HepG2 (cell line): ENCODE results near the gene MGAT5. TPM values are rescaled to one million over a fixed set of nuclear protein-coding genes. Genes with fewer than 3 reads are reported as not detected.
A peak's percentile ranks its signal among the peaks of the same experiment; 100 is the strongest.

Experiments used
- ATAC-seq: fragments of 200-7000 bp; cut with Tn5 transposase; 3 replicates; pipeline ENCODE4 v1.9.1; 2020; ENCODE audit warnings: mild to moderate bottlenecking, moderate library complexity
- BruUV-seq: library from RNA; stranded (reverse); fragments of 400-500 nt; replicated peaks from 2 replicates; lab custom pipeline; 2021; lab: Mats Ljungman, UMichigan
- CTCF ChIA-PET: fragments of 300-600 bp; formaldehyde crosslinking; extraction: SDS; loops from one replicate; lab custom pipeline; 2021; ENCODE audit warnings: low total read pairs, inconsistent platforms, low intra/inter-chr PET ratio; lab: Yijun Ruan, JAX
- POLR2A ChIA-PET: fragments of 350-600 bp; sonication (Branson Sonifier 250); formaldehyde crosslinking; loops from one replicate; lab custom pipeline; 2020; ENCODE audit warnings: antibody characterized with exemption, inconsistent platforms; lab: Yijun Ruan, JAX
- DNase-seq: peaks from one replicate; pipeline ENCODE4 v3.0.0-alpha.2; 2015; ENCODE audit warnings: low spot score
- FAIRE-seq: peaks from 3 replicates; lab custom pipeline; 2011; peaks lifted over from hg19 to GRCh38; lab: Jason Lieb, UNC
- H2AFZ ChIP-seq: one replicate; pipeline ENCODE4 v1.6.1; 2011; ENCODE audit warnings: low read length, inconsistent platforms
- H3K27ac ChIP-seq: fragments of 300-600 bp; 3 replicates; pipeline ENCODE4 v1.8.0; 2011; ENCODE audit warnings: mixed run types, mild to moderate bottlenecking, mixed read lengths, low read length, inconsistent platforms; ENCODE audit not compliant: insufficient read depth; ENCODE audit errors: extremely low read length
- H3K27me3 ChIP-seq, 2 experiments: fragments of 200-600 bp in 1 of 2; 2 replicates in 1 of 2; 3 replicates in 1 of 2; pipeline versions ENCODE4 v1.6.0 to v1.8.0; 2011; ENCODE audit warnings: low read length in 2 of 2, mild to moderate bottlenecking in 2 of 2, moderate library complexity in 2 of 2, inconsistent platforms in 1 of 2; ENCODE audit not compliant: insufficient read depth in 2 of 2, control insufficient read depth in 1 of 2
- H3K36me3 ChIP-seq, 2 experiments: fragments of 200-600 bp in 1 of 2; replicated peaks in 1 of 2; 2 replicates in 1 of 2; 3 replicates in 1 of 2; pipeline versions ENCODE4 v1.5.1 to v1.8.0; 2011; ENCODE audit warnings: low read length in 2 of 2, inconsistent platforms in 1 of 2; ENCODE audit not compliant: insufficient read depth in 2 of 2, control insufficient read depth in 1 of 2
- H3K4me1 ChIP-seq: 2 replicates; pipeline ENCODE4 v1.5.1; 2012; ENCODE audit warnings: low read length, inconsistent platforms; ENCODE audit not compliant: insufficient read depth
- H3K4me2 ChIP-seq: 2 replicates; pipeline ENCODE4 v1.6.0; 2011; ENCODE audit warnings: low read depth, low read length, inconsistent platforms
- H3K4me3 ChIP-seq, 3 experiments: fragments of 200-600 bp in 1 of 3; sonication (generic), shearing (Covaris generic) in 1 of 3; replicated peaks in 1 of 3; 2 replicates each; pipeline ENCODE4 v1.5.1; 2011 to 2016; ENCODE audit warnings: low read length in 3 of 3, inconsistent platforms in 2 of 3, low read depth in 2 of 3, mild to moderate bottlenecking in 2 of 3, control low read depth in 1 of 3, mixed read lengths in 1 of 3; ENCODE audit not compliant: insufficient read depth in 1 of 3
- H3K79me2 ChIP-seq: one replicate; pipeline ENCODE4 v1.6.1; 2011; ENCODE audit warnings: low read length, inconsistent platforms; ENCODE audit not compliant: insufficient read depth
- H3K9ac ChIP-seq: 2 replicates; pipeline ENCODE4 v1.6.0; 2011; ENCODE audit warnings: mild to moderate bottlenecking, low read depth, low read length, inconsistent platforms; ENCODE audit not compliant: insufficient read depth
- H3K9me3 ChIP-seq: 2 replicates; pipeline ENCODE4 v1.5.1; 2012; ENCODE audit warnings: mild to moderate bottlenecking, low read length
- H4K20me1 ChIP-seq: 2 replicates; pipeline ENCODE4 v1.6.0; 2011; ENCODE audit warnings: inconsistent platforms, mild to moderate bottlenecking, low read length, moderate library complexity; ENCODE audit not compliant: insufficient read depth
- GATAD2A ChIP-seq: IDR thresholded peaks from 2 replicates; pipeline ENCODE4 v1.6.1; 2016
- HNRNPL ChIP-seq: fragments of 200-400 bp; formaldehyde crosslinking; IDR thresholded peaks from 2 replicates; pipeline ENCODE4 v1.6.1; 2017; ENCODE audit warnings: mild to moderate bottlenecking, low read depth, low read length
- MBNL3 ChIP-seq: fragments of 250-450 bp; sonication (Bioruptor Pico); conservative IDR thresholded peaks from 2 replicates; pipeline ENCODE4 v1.8.0; 2022; ENCODE audit warnings: mild to moderate bottlenecking, inconsistent platforms
- PHF8 ChIP-seq: sonication (generic); formaldehyde crosslinking; IDR thresholded peaks from 2 replicates; pipeline ENCODE4 v1.5.0; 2020; ENCODE audit warnings: missing genetic modification reagents
- SIN3A ChIP-seq: IDR thresholded peaks from 2 replicates; pipeline ENCODE4 v1.6.1; 2011; ENCODE audit warnings: low read depth, mild to moderate bottlenecking, control low read depth, low read length, borderline replicate concordance
- ZNF317 ChIP-seq: sonication (generic); formaldehyde crosslinking; IDR thresholded peaks from 2 replicates; pipeline ENCODE4 v1.5.0; 2020; ENCODE audit warnings: mild to moderate bottlenecking, missing genetic modification reagents
- ZNF775 ChIP-seq: sonication (generic); formaldehyde crosslinking; IDR thresholded peaks from 2 replicates; pipeline ENCODE4 v1.4.0; 2020; ENCODE audit warnings: missing genetic modification reagents, mild to moderate bottlenecking, moderate library complexity, borderline replicate concordance
- whole genome bisulfite sequencing: methylation state at CpG from one replicate; pipeline ENCODE4 v1.1.6; 2017; ENCODE audit warnings: low lambda C conversion rate; 5-methylcytosine and 5-hydroxymethylcytosine counted together
- in situ Hi-C: cut with HindIII; loops from 2 replicates; pipeline ENCODE4 v1.10.0; 2017; ENCODE audit warnings: low pct_unique_long_range_greater_than_20kb; ENCODE audit not compliant: extremely low pct_ligation_motif_present
- intact Hi-C: fragments of 100-400 bp; cut with micrococcal nuclease; formaldehyde crosslinking; loops from one replicate; pipeline ENCODE4 v1.10.0; 2022; ENCODE audit not compliant: unreplicated experiment
- polyA plus RNA-seq, 8 experiments: library from polyadenylated mRNA; depleted of rRNA in 3 of 8; stranded (reverse) in 7 of 8; unstranded in 1 of 8; fragments of >200 nt; fragmentation: Illumina TruSeq in 4 of 8; extraction: Trizol in 4 of 8; gene quantifications; 2 replicates each; pipeline versions ENCODE4 v1.2.1 to v1.2.3, GENCODE V29; 2011 to 2016; ENCODE audit warnings: low read depth in 4 of 8, missing spikeins in 1 of 8, mixed read lengths in 1 of 8; ENCODE audit not compliant: insufficient read depth in 1 of 8
- total RNA-seq, 5 experiments: library from RNA; depleted of rRNA; stranded (reverse); fragments of >200 nt; fragmentation: Illumina TruSeq; extraction: Trizol; gene quantifications; 2 replicates each; pipeline ENCODE4 v1.2.3, GENCODE V29; 2016; ENCODE audit warnings: low read depth in 1 of 5
- TF ChIP-seq, protein P1 (sequence below): sonication (generic); formaldehyde crosslinking; IDR thresholded peaks from 2 replicates; pipeline ENCODE4 v1.5.1; 2020; ENCODE audit warnings: mild to moderate bottlenecking, missing genetic modification reagents, moderate library complexity
- TF ChIP-seq, protein P2 (sequence below): sonication (generic); formaldehyde crosslinking; IDR thresholded peaks from 2 replicates; pipeline ENCODE4 v1.8.0; 2022; ENCODE audit warnings: missing genetic modification reagents, mild to moderate bottlenecking, borderline replicate concordance
- TF ChIP-seq, protein P3 (sequence below): sonication (generic); formaldehyde crosslinking; IDR thresholded peaks from 2 replicates; pipeline ENCODE4 v1.4.0; 2020; ENCODE audit warnings: missing genetic modification reagents
- TF ChIP-seq, protein P4 (sequence below): IDR thresholded peaks from 2 replicates; pipeline ENCODE4 v1.6.1; 2016
- TF ChIP-seq, protein P5 (sequence below): sonication (generic); formaldehyde crosslinking; IDR thresholded peaks from 2 replicates; pipeline ENCODE4 v1.9.0; 2022; ENCODE audit warnings: low read depth, missing genetic modification reagents
- TF ChIP-seq, protein P6 (sequence below): IDR thresholded peaks from 2 replicates; pipeline ENCODE4 v1.6.1; 2012; ENCODE audit warnings: inconsistent platforms

MGAT5 gene
- total and polyA plus RNA-seq, 2 of the 13 experiments (the other 11 are each of a cell fraction or from before 2014, with no cell fraction given), result 33.1 to 60.2 TPM

DNA sequence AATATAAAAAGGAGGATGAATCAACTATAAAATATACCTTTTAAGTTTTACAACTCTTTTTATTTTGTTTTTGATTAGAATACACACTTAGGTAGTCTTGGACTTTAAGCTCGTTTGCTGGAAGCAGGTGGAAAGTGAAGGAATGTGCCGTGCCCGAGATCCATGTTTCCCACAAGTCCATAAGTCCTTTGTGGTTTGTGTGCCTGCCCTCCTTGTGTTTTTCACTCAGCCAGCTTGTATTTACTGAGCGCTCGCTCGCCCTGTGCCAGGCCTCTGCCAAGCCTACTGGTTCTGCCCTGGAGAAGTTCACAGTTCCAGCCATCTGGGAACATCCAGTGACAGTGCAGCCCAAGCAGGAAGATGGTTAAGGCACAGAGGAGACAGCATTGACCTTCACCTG lies 142.6 kb downstream of the MGAT5 start:
- 42% methylated on average over 6 of the region's 6 CpGs for WGBS
- Histone ChIP-seq H3K27ac (peak overlapping the region; percentile 39), H3K79me2 (no peaks in the 10 kb centered on the region), H3K4me2 (peak overlapping the region; percentile 35), H3K9ac (peak overlapping the region; percentile 12; the same call in 1 of the 2 replicates), H3K36me3 (peaks cover 0 to 5% of the 10 kb centered on the region in 2 experiments; a peak in 3 of 5 replicates), H3K27me3 (no peaks in the 10 kb centered on the region), H3K4me3 (no peak overlapping the region), H3K9me3 (no peaks in the 10 kb centered on the region), H2AFZ (no peak overlapping the region), H3K4me1 (peaks cover 18% of the 10 kb centered on the region), H4K20me1 (no peaks in the 10 kb centered on the region)
- peak; percentile 76 for ATAC-seq
- in situ Hi-C loops, result no loop called here
- ChIA-PET CTCF (interaction anchor here (3.1 kb wide), 1 partner anchor 54 kb away, joined by 9 read pairs; no protein-coding TSS in a partner anchor), POLR2A (interaction anchor here (1.1 to 4.0 kb wide), 2 partner anchors 16 to 36 kb away, joined by 3 to 24 read pairs; no protein-coding TSS in a partner anchor)
- peak; percentile 54 for DNase-seq
- FAIRE-seq, result peak; percentile 30
- intact Hi-C loops, result loop anchor here (1.0 kb wide), 1 partner anchor 16 kb away; no protein-coding TSS in a partner anchor
- no TSS peak for BruUV-seq
- TF ChIP-seq, protein P1, sequence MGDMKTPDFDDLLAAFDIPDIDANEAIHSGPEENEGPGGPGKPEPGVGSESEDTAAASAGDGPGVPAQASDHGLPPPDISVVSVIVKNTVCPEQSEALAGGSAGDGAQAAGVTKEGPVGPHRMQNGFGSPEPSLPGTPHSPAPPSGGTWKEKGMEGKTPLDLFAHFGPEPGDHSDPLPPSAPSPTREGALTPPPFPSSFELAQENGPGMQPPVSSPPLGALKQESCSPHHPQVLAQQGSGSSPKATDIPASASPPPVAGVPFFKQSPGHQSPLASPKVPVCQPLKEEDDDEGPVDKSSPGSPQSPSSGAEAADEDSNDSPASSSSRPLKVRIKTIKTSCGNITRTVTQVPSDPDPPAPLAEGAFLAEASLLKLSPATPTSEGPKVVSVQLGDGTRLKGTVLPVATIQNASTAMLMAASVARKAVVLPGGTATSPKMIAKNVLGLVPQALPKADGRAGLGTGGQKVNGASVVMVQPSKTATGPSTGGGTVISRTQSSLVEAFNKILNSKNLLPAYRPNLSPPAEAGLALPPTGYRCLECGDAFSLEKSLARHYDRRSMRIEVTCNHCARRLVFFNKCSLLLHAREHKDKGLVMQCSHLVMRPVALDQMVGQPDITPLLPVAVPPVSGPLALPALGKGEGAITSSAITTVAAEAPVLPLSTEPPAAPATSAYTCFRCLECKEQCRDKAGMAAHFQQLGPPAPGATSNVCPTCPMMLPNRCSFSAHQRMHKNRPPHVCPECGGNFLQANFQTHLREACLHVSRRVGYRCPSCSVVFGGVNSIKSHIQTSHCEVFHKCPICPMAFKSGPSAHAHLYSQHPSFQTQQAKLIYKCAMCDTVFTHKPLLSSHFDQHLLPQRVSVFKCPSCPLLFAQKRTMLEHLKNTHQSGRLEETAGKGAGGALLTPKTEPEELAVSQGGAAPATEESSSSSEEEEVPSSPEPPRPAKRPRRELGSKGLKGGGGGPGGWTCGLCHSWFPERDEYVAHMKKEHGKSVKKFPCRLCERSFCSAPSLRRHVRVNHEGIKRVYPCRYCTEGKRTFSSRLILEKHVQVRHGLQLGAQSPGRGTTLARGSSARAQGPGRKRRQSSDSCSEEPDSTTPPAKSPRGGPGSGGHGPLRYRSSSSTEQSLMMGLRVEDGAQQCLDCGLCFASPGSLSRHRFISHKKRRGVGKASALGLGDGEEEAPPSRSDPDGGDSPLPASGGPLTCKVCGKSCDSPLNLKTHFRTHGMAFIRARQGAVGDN (CRISPR knock-in tag), result peak; percentile 25; the same call in 1 of the 2 replicates
- TF ChIP-seq, protein P2, sequence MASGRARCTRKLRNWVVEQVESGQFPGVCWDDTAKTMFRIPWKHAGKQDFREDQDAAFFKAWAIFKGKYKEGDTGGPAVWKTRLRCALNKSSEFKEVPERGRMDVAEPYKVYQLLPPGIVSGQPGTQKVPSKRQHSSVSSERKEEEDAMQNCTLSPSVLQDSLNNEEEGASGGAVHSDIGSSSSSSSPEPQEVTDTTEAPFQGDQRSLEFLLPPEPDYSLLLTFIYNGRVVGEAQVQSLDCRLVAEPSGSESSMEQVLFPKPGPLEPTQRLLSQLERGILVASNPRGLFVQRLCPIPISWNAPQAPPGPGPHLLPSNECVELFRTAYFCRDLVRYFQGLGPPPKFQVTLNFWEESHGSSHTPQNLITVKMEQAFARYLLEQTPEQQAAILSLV (CRISPR knock-in tag), result 0 out of 2 replicates have a peak, but pooled peaks have one; percentile 25
- TF ChIP-seq ZNF775 (CRISPR knock-in tag) (no peak), SIN3A (no peak), HNRNPL (0 out of 2 replicates have a peak, but pooled peaks have one; percentile 66), GATAD2A (CRISPR knock-in tag) (peak; percentile 15; the same call in 1 of the 2 replicates), MBNL3 (CRISPR knock-in tag) (no peak), PHF8 (no peak), ZNF317 (CRISPR knock-in tag) (peak; percentile 88)
- TF ChIP-seq, protein P3, sequence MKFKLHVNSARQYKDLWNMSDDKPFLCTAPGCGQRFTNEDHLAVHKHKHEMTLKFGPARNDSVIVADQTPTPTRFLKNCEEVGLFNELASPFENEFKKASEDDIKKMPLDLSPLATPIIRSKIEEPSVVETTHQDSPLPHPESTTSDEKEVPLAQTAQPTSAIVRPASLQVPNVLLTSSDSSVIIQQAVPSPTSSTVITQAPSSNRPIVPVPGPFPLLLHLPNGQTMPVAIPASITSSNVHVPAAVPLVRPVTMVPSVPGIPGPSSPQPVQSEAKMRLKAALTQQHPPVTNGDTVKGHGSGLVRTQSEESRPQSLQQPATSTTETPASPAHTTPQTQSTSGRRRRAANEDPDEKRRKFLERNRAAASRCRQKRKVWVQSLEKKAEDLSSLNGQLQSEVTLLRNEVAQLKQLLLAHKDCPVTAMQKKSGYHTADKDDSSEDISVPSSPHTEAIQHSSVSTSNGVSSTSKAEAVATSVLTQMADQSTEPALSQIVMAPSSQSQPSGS, result no peak
- TF ChIP-seq, protein P4, sequence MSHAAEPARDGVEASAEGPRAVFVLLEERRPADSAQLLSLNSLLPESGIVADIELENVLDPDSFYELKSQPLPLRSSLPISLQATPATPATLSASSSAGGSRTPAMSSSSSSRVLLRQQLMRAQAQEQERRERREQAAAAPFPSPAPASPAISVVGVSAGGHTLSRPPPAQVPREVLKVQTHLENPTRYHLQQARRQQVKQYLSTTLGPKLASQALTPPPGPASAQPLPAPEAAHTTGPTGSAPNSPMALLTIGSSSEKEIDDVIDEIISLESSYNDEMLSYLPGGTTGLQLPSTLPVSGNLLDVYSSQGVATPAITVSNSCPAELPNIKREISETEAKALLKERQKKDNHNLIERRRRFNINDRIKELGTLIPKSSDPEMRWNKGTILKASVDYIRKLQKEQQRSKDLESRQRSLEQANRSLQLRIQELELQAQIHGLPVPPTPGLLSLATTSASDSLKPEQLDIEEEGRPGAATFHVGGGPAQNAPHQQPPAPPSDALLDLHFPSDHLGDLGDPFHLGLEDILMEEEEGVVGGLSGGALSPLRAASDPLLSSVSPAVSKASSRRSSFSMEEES (CRISPR knock-in tag), result 0 out of 2 replicates have a peak, but pooled peaks have one; percentile 22
- TF ChIP-seq, protein P5, sequence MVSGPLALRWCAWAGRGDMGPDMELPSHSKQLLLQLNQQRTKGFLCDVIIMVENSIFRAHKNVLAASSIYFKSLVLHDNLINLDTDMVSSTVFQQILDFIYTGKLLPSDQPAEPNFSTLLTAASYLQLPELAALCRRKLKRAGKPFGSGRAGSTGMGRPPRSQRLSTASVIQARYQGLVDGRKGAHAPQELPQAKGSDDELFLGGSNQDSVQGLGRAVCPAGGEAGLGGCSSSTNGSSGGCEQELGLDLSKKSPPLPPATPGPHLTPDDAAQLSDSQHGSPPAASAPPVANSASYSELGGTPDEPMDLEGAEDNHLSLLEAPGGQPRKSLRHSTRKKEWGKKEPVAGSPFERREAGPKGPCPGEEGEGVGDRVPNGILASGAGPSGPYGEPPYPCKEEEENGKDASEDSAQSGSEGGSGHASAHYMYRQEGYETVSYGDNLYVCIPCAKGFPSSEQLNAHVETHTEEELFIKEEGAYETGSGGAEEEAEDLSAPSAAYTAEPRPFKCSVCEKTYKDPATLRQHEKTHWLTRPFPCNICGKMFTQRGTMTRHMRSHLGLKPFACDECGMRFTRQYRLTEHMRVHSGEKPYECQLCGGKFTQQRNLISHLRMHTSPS (CRISPR knock-in tag), result peak; percentile 68; the same call in 1 of the 2 replicates
- TF ChIP-seq, protein P6, sequence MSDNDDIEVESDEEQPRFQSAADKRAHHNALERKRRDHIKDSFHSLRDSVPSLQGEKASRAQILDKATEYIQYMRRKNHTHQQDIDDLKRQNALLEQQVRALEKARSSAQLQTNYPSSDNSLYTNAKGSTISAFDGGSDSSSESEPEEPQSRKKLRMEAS, result peak; percentile 37; the same call in 1 of the 2 replicates
